Measurements from ENCODE around the gene JPH2.

GRCh38 chr20:44080646-44081267, 106.2 kb downstream of the JPH2 start:
- TF ChIP-seq CTCF (IDR thresholded peaks at IDR 0.05), result peak; percentile 97 to 99 (median 98)
- no peak for TF ChIP-seq POLR2AphosphoS5 (IDR thresholded peaks at IDR 0.05)
- no peak for TF ChIP-seq EP300 (IDR thresholded peaks at IDR 0.05)
